AG04449 (cell line): Measurements from ENCODE around the gene AACS.

Experiments used
- CTCF ChIA-PET: fragments of 350-600 bp; formaldehyde crosslinking; extraction: SDS; loops from one replicate; lab custom pipeline; 2021; ENCODE audit warnings: antibody characterized with exemption; lab: Yijun Ruan, JAX
- POLR2A ChIA-PET: fragments of 400-600, 350-600 bp; formaldehyde crosslinking; extraction: SDS; loops from one replicate; lab custom pipeline; 2020; ENCODE audit warnings: antibody characterized with exemption, inconsistent platforms; lab: Yijun Ruan, JAX
- DNase-seq: peaks from one replicate; pipeline ENCODE4 v3.0.0-alpha.2; 2010; ENCODE audit warnings: low read depth, low spot score
- H3K4me3 ChIP-seq: 2 replicates; pipeline ENCODE4 v1.5.1; 2011; ENCODE audit warnings: low read depth, mild to moderate bottlenecking, control low read depth, low read length
- CTCF ChIP-seq: IDR thresholded peaks from one replicate; pipeline ENCODE4 v1.5.1; 2011; ENCODE audit warnings: mild to moderate bottlenecking, moderate library complexity, low read length, control low read depth, inconsistent platforms; ENCODE audit not compliant: insufficient read depth; ENCODE audit errors: missing control alignments

The AACS gene

GRCh38 chr12:125160281-125160955 lies 95.2 kb downstream of the AACS start:
- POLR2A ChIA-PET = no interaction called here
- CTCF ChIA-PET = interaction anchor here (1.2 to 1.4 kb wide), 2 partner anchors 23 to 26 kb away, joined by 3 to 4 read pairs; partner anchors contain the start of gene TMEM132B
- no peak for TF ChIP-seq CTCF
- no peak for DNase-seq
- no peak overlapping the region for H3K4me3 ChIP-seq

- H3K4me3 ChIP-seq = no peak overlapping the region
- TF ChIP-seq CTCF = no peak
- DNase-seq = no peak
- POLR2A ChIA-PET = no interaction called here
- CTCF ChIA-PET = no interaction called here
Observed at GRCh38 chr12:125161712-125162022, 96.4 kb downstream of the AACS start.

GRCh38 chr12:125162489-125163028 lies 97.3 kb downstream of the AACS start:
- H3K4me3 ChIP-seq = no peak overlapping the region
- CTCF ChIA-PET = interaction anchor here (0.9 kb wide), 1 partner anchor 11 kb away, joined by 3 read pairs; no protein-coding TSS in a partner anchor
- DNase-seq = no peak
- POLR2A ChIA-PET = no interaction called here
- TF ChIP-seq CTCF = no peak

GRCh38 chr12:125163148-125163547 lies 97.9 kb downstream of the AACS start:
- ChIA-PET POLR2A (no interaction called here), CTCF (no interaction called here)
- H3K4me3 ChIP-seq = no peak overlapping the region
- DNase-seq = no peak
- no peak for TF ChIP-seq CTCF

GRCh38 chr12:125164541-125164940 lies 99.3 kb downstream of the AACS start:
- TF ChIP-seq CTCF = no peak
- POLR2A ChIA-PET = no interaction called here
- no peak for DNase-seq
- H3K4me3 ChIP-seq = no peak overlapping the region
- CTCF ChIA-PET = interaction anchor here (1.0 to 1.2 kb wide), 2 partner anchors 18 to 19 kb away, joined by 3 to 5 read pairs; no protein-coding TSS in a partner anchor

- no peak overlapping the region for H3K4me3 ChIP-seq
- no peak for DNase-seq
- TF ChIP-seq CTCF = no peak
- POLR2A ChIA-PET = no interaction called here
- CTCF ChIA-PET = no interaction called here
Observed at GRCh38 chr12:125166041-125166440, 100.8 kb downstream of the AACS start.
